GM12878 (cell line): Measurements from ENCODE around the gene CCL7.

Experiments used
- IKZF1 ChIP-seq: fragments of 450-650 bp; conservative IDR thresholded peaks from 2 replicates; pipeline ENCODE4 v1.6.1; 2017; ENCODE audit warnings: antibody characterized with exemption, mild to moderate bottlenecking
- JUND ChIP-seq: IDR thresholded peaks from 2 replicates; pipeline ENCODE4 v1.6.1; 2012; ENCODE audit warnings: low read depth, mild to moderate bottlenecking, low read length, improper control_type of control experiment, moderate library complexity
- MAX ChIP-seq: IDR thresholded peaks from 2 replicates; pipeline ENCODE4 v1.6.1; 2012; ENCODE audit warnings: low read depth, low read length, improper control_type of control experiment
- NRF1 ChIP-seq: conservative IDR thresholded peaks from 2 replicates; pipeline ENCODE4 v1.6.1; 2011; ENCODE audit warnings: mild to moderate bottlenecking, low read depth, low read length, improper control_type of control experiment
- POLR2AphosphoS5 ChIP-seq: IDR thresholded peaks from 2 replicates; pipeline ENCODE4 v1.6.1; 2011; ENCODE audit warnings: mild to moderate bottlenecking, low read length, inconsistent platforms
- RAD21 ChIP-seq: IDR thresholded peaks from 2 replicates; pipeline ENCODE4 v1.6.1; 2011; ENCODE audit warnings: mild to moderate bottlenecking, low read depth, low read length, moderate library complexity; ENCODE audit not compliant: insufficient read depth
- TCF3 ChIP-seq: IDR thresholded peaks from 2 replicates; pipeline ENCODE4 v1.6.1; 2012; ENCODE audit warnings: low read depth, mild to moderate bottlenecking, low read length, borderline replicate concordance; ENCODE audit not compliant: insufficient read depth
- TCF7 ChIP-seq: IDR thresholded peaks from 2 replicates; pipeline ENCODE4 v1.6.1; 2014; ENCODE audit warnings: antibody characterized with exemption, borderline replicate concordance
- YY1 ChIP-seq: IDR thresholded peaks from 2 replicates; pipeline ENCODE4 v1.6.1; 2011; ENCODE audit warnings: low read depth, mild to moderate bottlenecking, low read length
- TF ChIP-seq, protein P1 (sequence below): fragments of 450-650 bp; formaldehyde crosslinking; IDR thresholded peaks from 2 replicates; pipeline ENCODE4 v1.4.0; 2020; ENCODE audit warnings: mild to moderate bottlenecking, moderate library complexity
- TF ChIP-seq, protein P2 (sequence below), 3 experiments: IDR thresholded peaks in 2 of 3; conservative IDR thresholded peaks in 1 of 3; 2 replicates each; pipeline ENCODE4 v1.5.1; 2011; ENCODE audit warnings: low read depth in 3 of 3, low read length in 3 of 3, mild to moderate bottlenecking in 3 of 3, control low read depth in 2 of 3, moderate library complexity in 2 of 3, inconsistent platforms in 1 of 3, mixed read lengths in 1 of 3; ENCODE audit not compliant: control insufficient read depth in 2 of 3, insufficient read depth in 1 of 3; ENCODE audit errors: extremely low read depth in 1 of 3

DNA sequence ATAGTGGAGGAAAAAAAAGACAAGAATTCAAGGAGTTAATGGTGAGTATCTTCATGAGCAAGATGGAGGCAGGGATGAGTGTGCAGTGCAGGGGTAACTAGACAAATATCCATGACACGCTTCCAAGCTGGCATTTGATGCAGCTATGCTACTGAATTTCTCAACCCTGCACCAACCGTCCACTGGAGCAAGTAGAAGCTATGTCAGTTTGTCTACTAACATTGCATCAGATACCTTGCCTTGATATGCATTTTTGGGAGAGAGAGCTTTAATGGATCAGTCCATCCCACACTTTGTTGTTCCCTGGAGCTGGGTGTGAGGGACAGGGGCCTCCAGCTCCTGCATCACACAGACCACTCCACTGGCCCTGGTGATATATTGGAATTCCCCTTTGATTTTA is 32.0 kb downstream of the CCL7 start:
- TF ChIP-seq, protein P1, sequence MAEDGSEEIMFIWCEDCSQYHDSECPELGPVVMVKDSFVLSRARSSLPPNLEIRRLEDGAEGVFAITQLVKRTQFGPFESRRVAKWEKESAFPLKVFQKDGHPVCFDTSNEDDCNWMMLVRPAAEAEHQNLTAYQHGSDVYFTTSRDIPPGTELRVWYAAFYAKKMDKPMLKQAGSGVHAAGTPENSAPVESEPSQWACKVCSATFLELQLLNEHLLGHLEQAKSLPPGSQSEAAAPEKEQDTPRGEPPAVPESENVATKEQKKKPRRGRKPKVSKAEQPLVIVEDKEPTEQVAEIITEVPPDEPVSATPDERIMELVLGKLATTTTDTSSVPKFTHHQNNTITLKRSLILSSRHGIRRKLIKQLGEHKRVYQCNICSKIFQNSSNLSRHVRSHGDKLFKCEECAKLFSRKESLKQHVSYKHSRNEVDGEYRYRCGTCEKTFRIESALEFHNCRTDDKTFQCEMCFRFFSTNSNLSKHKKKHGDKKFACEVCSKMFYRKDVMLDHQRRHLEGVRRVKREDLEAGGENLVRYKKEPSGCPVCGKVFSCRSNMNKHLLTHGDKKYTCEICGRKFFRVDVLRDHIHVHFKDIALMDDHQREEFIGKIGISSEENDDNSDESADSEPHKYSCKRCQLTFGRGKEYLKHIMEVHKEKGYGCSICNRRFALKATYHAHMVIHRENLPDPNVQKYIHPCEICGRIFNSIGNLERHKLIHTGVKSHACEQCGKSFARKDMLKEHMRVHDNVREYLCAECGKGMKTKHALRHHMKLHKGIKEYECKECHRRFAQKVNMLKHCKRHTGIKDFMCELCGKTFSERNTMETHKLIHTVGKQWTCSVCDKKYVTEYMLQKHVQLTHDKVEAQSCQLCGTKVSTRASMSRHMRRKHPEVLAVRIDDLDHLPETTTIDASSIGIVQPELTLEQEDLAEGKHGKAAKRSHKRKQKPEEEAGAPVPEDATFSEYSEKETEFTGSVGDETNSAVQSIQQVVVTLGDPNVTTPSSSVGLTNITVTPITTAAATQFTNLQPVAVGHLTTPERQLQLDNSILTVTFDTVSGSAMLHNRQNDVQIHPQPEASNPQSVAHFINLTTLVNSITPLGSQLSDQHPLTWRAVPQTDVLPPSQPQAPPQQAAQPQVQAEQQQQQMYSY (CRISPR knock-in tag): no peak
- TF ChIP-seq POLR2AphosphoS5 (no peak), TCF3 (no peak), YY1 (no peak), MAX (no peak), TCF7 (no peak), NRF1 (no peak), RAD21 (no peak), JUND (no peak), IKZF1 (no peak)
- TF ChIP-seq, protein P2, sequence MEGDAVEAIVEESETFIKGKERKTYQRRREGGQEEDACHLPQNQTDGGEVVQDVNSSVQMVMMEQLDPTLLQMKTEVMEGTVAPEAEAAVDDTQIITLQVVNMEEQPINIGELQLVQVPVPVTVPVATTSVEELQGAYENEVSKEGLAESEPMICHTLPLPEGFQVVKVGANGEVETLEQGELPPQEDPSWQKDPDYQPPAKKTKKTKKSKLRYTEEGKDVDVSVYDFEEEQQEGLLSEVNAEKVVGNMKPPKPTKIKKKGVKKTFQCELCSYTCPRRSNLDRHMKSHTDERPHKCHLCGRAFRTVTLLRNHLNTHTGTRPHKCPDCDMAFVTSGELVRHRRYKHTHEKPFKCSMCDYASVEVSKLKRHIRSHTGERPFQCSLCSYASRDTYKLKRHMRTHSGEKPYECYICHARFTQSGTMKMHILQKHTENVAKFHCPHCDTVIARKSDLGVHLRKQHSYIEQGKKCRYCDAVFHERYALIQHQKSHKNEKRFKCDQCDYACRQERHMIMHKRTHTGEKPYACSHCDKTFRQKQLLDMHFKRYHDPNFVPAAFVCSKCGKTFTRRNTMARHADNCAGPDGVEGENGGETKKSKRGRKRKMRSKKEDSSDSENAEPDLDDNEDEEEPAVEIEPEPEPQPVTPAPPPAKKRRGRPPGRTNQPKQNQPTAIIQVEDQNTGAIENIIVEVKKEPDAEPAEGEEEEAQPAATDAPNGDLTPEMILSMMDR (IDR thresholded peaks at IDR 0.05 in 2 of 3, conservative IDR thresholded peaks at IDR 0.05 in 1 of 3; ENCODE audit: control insufficient read depth in 2 of 3, extremely low read depth in 1 of 3, insufficient read depth in 1 of 3, low read depth in 3 of 3, low read length in 3 of 3): no peak
